ENCODE measurements around the gene SEC22A. TPM values are rescaled to one million over a fixed set of nuclear protein-coding genes. Genes with fewer than 3 reads are reported as not detected.

SEC22A gene
- total and polyA plus RNA-seq, 10 of the 15 experiments (the other 5 are each of a cell fraction or from before 2014, with no cell fraction given): 19.3 to 70.3 (median 36.7) TPM

DNA sequence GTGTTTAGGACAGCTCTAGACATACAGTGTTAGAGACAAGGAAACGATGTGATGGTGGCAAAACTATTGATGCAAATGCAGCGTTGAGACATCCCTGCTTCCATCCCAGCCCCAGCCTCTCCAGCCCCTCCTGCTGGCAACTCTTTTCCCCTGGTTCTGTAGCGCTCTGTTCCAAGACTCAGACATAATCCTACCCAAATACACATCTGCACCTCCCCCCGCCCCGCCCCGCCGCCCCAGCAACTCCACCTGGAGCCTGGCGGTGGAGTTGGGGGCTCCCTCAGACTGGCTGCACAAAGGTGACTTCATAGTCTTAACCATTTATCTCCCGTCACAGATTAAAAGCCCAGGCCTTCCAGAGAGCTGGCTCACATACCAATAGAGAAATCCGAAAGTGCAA lies 7.2 kb upstream of the SEC22A start:
- Histone ChIP-seq H3K4me1 (ENCODE audit: control insufficient read depth, insufficient read depth, low read length) (no peaks in the 10 kb centered on the region), H3K27ac (ENCODE audit: control insufficient read depth, insufficient read depth) (no peak overlapping the region), H3K9me3 (replicated peaks; ENCODE audit: control insufficient read depth, insufficient read depth, low read length) (no peaks in the 10 kb centered on the region; the same call in 2 of the 3 replicates), H3K27me3 (replicated peaks in 1 of 2; ENCODE audit: control insufficient read depth in 2 of 2, insufficient read depth in 2 of 2, low read length in 1 of 2) (no peaks in the 10 kb centered on the region), H3K4me3 (no peak overlapping the region), H3K36me3 (ENCODE audit: control insufficient read depth in 2 of 2, insufficient read depth in 2 of 2, low read length in 1 of 2) (no peaks in the 10 kb centered on the region), H3K79me2 (ENCODE audit: control insufficient read depth, insufficient read depth, low read length) (no peaks in the 10 kb centered on the region), H3K9ac (ENCODE audit: control insufficient read depth, insufficient read depth, low read length) (no peak overlapping the region), H2AFZ (ENCODE audit: control insufficient read depth, low read depth, low read length) (no peak overlapping the region), H3K4me2 (ENCODE audit: control insufficient read depth, insufficient read depth) (no peak overlapping the region), H4K20me1 (ENCODE audit: control insufficient read depth, insufficient read depth) (no peaks in the 10 kb centered on the region)
- BruUV-seq (replicated peaks): no TSS peak
- SMC1A ChIA-PET (ENCODE audit: uncharacterized antibody, unreplicated experiment): interaction anchor here (1.0 kb wide), 1 partner anchor 17 kb away, joined by 3 read pairs; no protein-coding TSS in a partner anchor
- POLR2A ChIA-PET: no interaction called here
- no peak for TF ChIP-seq ESRRA (IDR thresholded peaks at IDR 0.05; ENCODE audit: low read length)
- TF ChIP-seq, protein P1, sequence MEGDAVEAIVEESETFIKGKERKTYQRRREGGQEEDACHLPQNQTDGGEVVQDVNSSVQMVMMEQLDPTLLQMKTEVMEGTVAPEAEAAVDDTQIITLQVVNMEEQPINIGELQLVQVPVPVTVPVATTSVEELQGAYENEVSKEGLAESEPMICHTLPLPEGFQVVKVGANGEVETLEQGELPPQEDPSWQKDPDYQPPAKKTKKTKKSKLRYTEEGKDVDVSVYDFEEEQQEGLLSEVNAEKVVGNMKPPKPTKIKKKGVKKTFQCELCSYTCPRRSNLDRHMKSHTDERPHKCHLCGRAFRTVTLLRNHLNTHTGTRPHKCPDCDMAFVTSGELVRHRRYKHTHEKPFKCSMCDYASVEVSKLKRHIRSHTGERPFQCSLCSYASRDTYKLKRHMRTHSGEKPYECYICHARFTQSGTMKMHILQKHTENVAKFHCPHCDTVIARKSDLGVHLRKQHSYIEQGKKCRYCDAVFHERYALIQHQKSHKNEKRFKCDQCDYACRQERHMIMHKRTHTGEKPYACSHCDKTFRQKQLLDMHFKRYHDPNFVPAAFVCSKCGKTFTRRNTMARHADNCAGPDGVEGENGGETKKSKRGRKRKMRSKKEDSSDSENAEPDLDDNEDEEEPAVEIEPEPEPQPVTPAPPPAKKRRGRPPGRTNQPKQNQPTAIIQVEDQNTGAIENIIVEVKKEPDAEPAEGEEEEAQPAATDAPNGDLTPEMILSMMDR (IDR thresholded peaks at IDR 0.05 in 2 of 3, conservative IDR thresholded peaks at IDR 0.05 in 1 of 3; ENCODE audit: control insufficient read depth in 2 of 3, extremely low read depth in 1 of 3, insufficient read depth in 1 of 3, low read depth in 3 of 3, low read length in 3 of 3): peak in 2 of 3 experiments; percentile 16 to 18; a peak in 2 of 6 replicates
- FAIRE-seq (no peak), ATAC-seq (peak; percentile 24; the same call in 1 of the 3 replicates), DNase-seq (ENCODE audit: low read depth, low spot score) (no peak)
- in situ Hi-C loops (cut with MboI) (no loop called here), intact Hi-C loops (cut with micrococcal nuclease; ENCODE audit: unreplicated experiment) (no loop called here)
- RAD21 ChIA-PET (ENCODE audit: unreplicated experiment): no interaction called here
- CTCF ChIA-PET: interaction anchor here (0.9 kb wide), 1 partner anchor 22 kb away, joined by 4 read pairs; no protein-coding TSS in a partner anchor
- WGBS (ENCODE audit: insufficient coverage, insufficient replicate concordance, low lambda C conversion rate, missing lambda C conversion rate): 85% methylated on average over 10 of the region's 10 CpGs

DNA sequence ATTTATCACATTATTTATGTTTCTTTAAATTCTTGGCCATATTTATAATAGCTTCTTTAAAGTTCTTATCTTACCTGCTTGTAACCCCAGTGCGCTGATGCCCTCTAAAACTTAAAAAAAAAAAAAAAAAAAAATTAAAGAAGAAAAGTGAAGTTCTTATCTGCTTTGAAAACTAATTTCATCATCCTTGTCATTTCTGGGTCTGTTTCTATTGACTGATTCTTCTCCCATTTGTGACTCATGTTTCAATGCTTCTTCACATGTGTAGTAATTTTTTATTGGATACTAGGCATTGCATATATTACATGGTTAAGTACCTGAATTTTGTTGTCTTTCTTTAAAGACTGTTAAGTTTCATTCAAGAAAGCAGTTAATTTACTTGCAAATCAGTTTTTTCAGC lies 3.4 kb upstream of the SEC22A start:
- SMC1A ChIA-PET (ENCODE audit: uncharacterized antibody, unreplicated experiment): no interaction called here
- DNase-seq (ENCODE audit: low read depth, low spot score) (no peak), FAIRE-seq (no peak), ATAC-seq (no peak)
- CTCF ChIA-PET: interaction anchor here (0.7 kb wide), 1 partner anchor 33 kb away, joined by 3 read pairs; no protein-coding TSS in a partner anchor
- Histone ChIP-seq H3K36me3 (ENCODE audit: control insufficient read depth in 2 of 2, insufficient read depth in 2 of 2, low read length in 1 of 2) (no peaks in the 10 kb centered on the region), H2AFZ (ENCODE audit: control insufficient read depth, low read depth, low read length) (no peak overlapping the region), H3K4me1 (ENCODE audit: control insufficient read depth, insufficient read depth, low read length) (0 out of 2 replicates have a peak, but pooled peaks cover 8% of the 10 kb centered on the region), H3K9me3 (replicated peaks; ENCODE audit: control insufficient read depth, insufficient read depth, low read length) (no peaks in the 10 kb centered on the region; the same call in 2 of the 3 replicates), H4K20me1 (ENCODE audit: control insufficient read depth, insufficient read depth) (no peaks in the 10 kb centered on the region), H3K79me2 (ENCODE audit: control insufficient read depth, insufficient read depth, low read length) (peaks cover 16% of the 10 kb centered on the region), H3K9ac (ENCODE audit: control insufficient read depth, insufficient read depth, low read length) (no peak overlapping the region), H3K4me2 (ENCODE audit: control insufficient read depth, insufficient read depth) (no peak overlapping the region), H3K27me3 (replicated peaks in 1 of 2; ENCODE audit: control insufficient read depth in 2 of 2, insufficient read depth in 2 of 2, low read length in 1 of 2) (no peaks in the 10 kb centered on the region), H3K4me3 (no peak overlapping the region), H3K27ac (ENCODE audit: control insufficient read depth, insufficient read depth) (no peak overlapping the region)
- no TSS peak for BruUV-seq (replicated peaks)
- in situ Hi-C loops (cut with MboI) (no loop called here), intact Hi-C loops (cut with micrococcal nuclease; ENCODE audit: unreplicated experiment) (no loop called here)
- RAD21 ChIA-PET (ENCODE audit: unreplicated experiment): no interaction called here
- WGBS (ENCODE audit: insufficient coverage, insufficient replicate concordance, low lambda C conversion rate, missing lambda C conversion rate): 100% methylated on average over 1 of the region's 1 CpG
- POLR2A ChIA-PET: interaction anchor here (0.7 to 0.8 kb wide), 2 partner anchors 45 to 518 kb away, joined by 4 to 5 read pairs; partner anchors contain the start of gene PARP14
- TF ChIP-seq SP1 (IDR thresholded peaks at IDR 0.05; ENCODE audit: low read depth, low read length) (no peak), ZBTB4 (CRISPR knock-in tag; IDR thresholded peaks at IDR 0.05) (no peak)
- TF ChIP-seq, protein P2, sequence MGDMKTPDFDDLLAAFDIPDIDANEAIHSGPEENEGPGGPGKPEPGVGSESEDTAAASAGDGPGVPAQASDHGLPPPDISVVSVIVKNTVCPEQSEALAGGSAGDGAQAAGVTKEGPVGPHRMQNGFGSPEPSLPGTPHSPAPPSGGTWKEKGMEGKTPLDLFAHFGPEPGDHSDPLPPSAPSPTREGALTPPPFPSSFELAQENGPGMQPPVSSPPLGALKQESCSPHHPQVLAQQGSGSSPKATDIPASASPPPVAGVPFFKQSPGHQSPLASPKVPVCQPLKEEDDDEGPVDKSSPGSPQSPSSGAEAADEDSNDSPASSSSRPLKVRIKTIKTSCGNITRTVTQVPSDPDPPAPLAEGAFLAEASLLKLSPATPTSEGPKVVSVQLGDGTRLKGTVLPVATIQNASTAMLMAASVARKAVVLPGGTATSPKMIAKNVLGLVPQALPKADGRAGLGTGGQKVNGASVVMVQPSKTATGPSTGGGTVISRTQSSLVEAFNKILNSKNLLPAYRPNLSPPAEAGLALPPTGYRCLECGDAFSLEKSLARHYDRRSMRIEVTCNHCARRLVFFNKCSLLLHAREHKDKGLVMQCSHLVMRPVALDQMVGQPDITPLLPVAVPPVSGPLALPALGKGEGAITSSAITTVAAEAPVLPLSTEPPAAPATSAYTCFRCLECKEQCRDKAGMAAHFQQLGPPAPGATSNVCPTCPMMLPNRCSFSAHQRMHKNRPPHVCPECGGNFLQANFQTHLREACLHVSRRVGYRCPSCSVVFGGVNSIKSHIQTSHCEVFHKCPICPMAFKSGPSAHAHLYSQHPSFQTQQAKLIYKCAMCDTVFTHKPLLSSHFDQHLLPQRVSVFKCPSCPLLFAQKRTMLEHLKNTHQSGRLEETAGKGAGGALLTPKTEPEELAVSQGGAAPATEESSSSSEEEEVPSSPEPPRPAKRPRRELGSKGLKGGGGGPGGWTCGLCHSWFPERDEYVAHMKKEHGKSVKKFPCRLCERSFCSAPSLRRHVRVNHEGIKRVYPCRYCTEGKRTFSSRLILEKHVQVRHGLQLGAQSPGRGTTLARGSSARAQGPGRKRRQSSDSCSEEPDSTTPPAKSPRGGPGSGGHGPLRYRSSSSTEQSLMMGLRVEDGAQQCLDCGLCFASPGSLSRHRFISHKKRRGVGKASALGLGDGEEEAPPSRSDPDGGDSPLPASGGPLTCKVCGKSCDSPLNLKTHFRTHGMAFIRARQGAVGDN (IDR thresholded peaks at IDR 0.05): no peak

Measured in GM12878 (cell line).